HG02938 (cell line): Measurements from ENCODE around the gene ZNF792.
"Not testable (repeated sequence)": the region's sequence is repeated elsewhere in the genome, so short reads cannot be mapped to it uniquely, and the experiment has no call there.

Experiments used
- ATAC-seq: cut with Tn5 transposase; IDR thresholded peaks from one replicate; pipeline ENCODE4 v1.9.1; 2021; ENCODE audit warnings: mild to moderate bottlenecking, moderate library complexity; ENCODE audit not compliant: unreplicated experiment

Gene ZNF792

DNA sequence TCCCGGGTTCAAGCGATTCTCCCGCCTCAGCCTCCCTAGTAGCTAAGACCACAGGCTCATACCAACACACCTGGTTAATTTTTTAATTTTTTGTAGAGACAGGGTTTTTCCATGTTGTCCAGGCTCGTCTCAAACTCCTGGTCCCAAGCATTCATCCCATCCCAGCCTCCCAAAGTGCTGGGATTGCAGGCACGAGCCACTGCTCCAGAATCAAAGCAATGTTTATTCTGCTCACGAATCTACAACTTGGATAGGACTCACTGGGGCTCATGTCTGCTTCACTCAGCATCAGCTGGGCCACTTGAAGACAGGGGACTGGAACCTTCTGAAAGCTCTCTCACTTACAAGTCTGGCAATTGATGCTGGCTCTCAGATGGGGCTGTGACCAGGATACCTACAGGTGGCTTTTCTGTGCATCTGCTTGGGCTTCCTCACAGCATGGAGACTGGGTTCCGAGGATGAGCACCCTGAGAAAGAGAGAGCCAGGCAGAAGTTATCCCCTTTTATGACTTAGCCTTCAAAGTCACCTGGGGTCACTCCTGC, 8.2 kb upstream of the ZNF792 start:
- ATAC-seq, result no peak

DNA sequence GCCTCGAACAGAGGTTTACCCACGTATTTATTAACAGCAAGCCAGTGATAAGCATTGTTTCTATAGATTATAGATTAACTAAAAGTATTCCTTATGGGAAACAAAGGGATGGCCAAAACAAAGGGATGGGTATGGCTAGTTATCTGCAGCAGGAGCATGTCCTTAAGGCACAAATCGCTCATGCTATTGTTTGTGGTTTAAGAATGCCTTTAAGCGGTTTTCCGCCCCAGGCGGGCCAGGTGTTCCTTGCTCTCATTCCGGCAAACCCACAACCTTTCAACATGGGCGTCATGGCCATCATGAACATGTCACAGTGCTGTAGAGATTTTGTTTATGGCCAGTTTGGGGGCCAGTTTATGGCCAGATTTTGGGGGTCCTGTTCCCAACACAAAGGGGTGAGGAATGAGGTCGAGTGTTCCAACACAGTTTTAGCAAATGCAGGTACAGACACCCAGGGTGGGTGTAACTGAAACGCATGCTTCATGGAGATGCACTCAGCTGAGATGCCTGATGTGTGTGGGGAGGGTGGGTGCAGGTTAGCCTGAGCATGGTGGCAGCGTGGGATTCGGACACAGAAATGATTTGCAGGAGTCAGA, 6.3 kb upstream of the ZNF792 start:
- not testable (repeated sequence) for ATAC-seq

DNA sequence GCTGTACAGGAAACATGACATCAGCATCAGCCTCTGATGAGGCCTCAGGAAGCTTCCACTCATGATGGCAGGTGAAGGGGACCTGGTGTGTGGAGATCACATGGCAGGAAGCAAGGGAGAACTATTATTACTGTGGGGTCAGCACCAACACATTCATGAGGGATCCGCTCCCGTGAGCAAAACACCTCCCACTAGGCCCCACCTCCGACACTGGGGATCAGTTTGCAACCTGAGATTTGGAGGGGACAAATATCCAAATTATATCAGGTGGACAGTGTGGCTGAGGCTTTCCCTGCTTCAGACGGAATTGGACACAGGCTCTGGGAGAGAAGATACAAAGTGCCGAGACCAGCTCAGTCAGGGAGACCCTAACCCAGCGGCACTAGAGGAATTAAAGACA, 5.7 kb upstream of the ZNF792 start:
- no peak for ATAC-seq

DNA sequence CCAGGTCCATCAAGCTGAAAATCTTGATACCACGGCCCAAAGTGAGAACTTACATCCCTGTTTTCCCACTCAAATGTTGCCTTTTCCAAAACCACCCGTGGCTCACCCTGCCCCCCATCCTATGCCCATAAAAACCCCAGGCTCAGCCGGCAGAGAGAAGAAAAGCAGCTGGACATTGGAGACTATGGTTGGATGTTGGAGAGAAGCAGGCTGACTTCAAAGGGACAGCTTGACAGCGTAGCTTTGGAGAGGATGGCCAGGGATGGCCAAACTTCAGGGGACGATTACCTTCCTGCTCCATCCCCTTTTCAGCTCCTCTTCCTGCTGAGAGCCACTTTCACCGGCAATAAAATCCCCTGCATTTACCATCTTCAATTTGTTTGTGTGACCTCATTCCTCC, 3.5 kb upstream of the ZNF792 start:
- no peak for ATAC-seq

DNA sequence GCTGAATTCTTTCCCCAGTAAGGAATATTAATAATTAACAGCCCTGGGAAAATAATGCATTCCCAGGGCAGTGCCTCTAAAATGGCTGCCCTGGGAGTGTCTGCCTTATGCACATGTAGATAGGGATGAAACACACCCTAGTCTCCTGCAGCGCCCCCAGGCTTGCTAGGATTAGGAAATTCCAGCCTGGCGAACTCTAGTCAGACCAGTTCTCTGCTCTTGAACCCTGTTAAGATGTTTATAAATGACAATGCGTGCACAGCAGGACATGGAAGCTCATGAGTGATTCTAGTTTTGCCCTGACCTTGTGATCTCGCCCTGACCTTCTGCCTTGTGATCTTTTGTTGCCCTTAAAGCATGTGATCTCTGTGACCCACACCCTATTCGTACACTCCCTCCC, 1.5 kb upstream of the ZNF792 start:
- ATAC-seq, result not testable (repeated sequence)

DNA sequence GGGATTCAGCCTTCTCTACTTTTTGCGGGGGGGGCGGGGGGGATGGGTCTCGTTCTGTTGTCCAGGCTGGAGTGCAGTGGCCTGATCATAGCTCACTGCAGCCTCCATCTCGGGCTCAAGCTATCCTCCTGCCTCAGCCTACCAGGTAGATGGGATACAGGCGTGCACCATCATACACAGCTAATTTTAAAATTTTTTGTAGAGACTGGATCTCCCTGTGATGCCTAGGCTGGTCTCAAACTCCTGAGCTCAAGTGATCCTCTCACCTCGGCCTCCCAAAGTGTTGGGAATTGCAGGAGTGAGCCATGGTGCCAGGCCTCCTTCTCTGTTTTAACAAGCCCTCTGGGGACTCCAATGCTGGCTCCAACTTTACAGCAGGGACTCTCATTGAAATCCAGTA, 569 bp upstream of the ZNF792 start:
- ATAC-seq, result no peak

DNA sequence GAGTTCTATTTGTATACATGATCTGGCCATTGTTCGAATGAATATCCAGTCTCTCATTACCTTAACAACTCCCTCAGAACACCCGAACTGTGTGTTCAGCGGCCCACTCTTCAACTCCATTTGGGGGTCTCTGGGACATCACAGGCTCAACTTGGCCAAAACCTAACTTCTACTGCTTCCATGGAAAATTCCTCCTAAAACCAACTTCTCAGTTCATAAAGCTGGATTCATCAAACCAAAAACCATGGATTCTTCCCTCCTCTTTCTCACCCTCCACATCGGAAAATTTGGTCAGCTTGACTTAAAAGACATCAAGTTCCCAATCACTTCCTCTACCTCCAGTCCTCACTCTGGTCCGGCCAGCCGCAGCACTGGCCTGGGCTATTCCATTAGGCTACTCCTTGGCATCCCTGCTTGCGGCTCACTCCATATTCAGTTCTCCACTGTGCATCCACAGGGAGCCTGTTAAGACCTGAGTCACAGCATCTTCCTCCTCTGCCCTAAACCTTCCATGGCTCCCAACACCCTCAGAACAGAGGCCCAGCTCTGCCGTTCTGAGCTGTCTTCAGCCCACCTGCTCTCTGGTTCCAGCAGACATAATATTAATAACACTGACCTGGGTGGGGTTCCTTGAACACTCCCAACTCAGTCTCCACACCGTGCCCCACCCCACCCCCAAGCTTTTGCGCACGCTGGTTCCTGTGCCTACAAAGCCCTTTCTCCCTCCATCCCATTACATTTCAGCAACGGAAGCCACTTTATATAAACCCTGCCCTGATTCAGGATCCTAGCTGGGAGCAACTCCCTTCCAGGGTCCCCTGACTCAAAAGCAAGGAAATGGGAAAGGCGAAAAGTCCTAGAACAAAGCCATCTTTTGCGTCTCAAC, 1.1 kb downstream of the ZNF792 start:
- no peak for ATAC-seq

DNA sequence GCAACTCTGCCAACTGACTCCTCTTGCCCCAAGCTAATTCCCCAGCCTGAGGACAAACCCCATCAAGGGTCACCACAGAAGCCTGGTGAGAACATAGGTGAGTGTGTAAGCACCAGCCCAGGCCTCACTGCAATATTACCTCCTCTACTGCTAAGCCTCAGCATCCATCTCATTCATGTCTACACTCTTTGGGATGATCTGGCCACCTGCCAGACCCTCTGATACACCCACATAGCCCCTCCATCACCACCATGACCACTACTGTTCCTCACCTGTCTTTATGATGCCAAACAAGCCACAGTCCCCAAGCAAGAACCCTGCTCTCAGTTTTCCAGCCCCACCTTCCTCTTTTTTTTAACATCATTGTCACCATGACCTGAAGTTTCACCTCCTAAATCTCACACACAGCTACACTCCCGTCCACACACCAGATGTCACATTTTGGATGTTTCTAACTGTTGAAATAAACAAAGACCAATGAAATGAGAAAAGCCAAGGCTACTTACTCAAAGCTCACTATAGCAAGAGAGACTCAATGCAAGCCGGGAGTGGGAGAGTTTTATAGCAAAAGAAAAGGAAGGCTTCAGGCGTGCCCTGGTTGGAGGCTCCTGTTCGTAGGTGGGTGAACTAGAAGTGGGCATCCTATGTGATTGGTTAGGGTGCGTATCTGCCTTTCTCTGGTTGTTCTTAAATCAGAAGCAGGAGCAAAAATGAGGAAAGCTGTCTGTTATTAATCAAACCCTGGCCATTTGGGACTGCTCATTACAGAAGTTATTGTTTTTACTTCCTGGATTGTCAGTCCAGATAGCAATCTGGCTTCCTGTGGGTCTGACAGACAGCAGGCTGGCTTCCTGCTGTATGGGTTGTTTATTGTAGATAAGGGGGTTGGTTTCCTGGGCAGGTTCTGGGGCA, 2.0 kb downstream of the ZNF792 start:
- ATAC-seq, result no peak

DNA sequence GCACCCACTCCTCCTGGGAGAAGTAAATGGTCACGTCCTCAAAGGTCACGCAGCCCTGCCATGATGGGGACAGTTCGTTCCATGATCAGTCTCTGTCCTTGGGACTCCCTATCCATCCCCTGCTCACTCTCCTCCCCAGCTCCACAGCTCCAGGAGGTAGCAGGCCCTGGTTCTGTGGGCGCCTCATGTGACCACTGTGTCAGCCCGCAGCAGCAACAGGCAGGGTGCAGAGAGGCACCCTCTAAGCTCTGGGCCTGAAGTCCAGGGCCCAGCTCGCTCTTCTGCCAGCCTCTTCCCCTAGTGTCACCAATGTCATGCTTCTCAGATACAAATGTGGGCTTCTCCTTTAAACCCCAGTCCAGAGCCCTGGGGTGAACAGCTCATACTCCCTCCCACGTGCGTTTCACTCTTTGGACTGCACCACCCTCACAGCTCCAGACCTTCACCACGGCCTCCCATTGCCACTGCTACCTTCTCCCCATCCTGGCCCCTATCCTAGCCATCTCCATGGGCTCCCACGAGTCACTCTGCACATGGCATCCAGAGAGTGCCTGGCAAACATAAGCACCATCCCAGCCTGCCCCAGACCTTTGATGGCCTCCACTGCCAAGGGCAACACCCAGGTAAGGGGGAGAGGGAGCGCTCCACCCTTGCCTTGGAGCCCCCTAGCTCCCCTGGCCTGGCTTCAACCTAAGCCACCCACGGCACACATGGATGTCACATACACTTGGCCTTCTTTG, 2.9 kb downstream of the ZNF792 start:
- no peak for ATAC-seq

DNA sequence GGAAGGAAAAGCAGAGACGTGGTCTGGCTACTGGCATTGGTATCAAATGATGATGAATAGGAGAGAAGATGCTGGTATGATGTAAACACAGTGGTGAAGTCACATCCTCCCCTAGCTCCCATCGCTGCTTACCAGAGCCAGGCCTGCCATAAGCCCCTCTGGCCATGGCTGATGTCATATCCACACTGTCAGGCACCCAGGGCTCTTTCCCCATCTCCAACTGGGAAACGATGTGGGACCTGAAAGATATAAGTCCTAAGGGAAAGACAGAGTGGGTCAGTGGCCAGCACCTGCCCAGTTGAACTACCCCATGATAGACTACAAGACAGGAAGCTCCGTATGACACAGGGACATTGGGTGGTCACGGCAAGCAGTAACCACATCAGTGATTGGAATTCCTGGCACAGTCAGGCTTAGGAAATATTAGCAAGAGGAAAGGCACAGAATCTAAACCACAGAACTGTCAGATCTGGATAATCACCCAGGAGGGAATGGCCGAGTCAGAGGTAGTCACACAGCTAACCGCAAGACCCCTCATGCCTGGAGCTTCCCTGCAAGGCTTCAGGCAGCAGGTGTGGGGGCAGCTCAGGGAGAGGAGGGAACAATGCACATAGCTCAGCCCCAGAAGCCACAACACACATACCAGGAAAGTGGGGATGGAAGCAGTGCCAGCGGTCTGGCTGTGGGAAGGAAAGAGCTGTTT, 3.8 kb downstream of the ZNF792 start:
- no peak for ATAC-seq

DNA sequence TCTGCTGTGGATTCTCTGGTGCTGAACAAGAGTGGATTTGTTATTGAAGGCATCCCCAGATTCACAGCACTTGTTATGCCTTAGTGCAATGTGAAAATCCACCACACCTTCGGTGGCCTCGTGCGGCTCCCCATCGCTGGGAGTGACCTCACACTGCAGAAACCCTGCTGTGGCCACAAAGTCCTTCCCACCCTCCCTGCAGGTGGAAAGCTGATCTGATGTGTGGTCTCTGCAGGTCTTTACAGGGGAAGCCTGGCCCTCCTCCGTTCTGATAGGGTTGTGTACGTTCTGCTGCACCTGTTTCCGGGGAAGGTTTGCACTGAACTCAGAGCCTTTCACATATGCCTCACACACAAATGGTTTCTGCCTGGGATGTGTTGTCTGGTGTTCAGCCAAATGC, 5.0 kb downstream of the ZNF792 start:
- ATAC-seq, result no peak

DNA sequence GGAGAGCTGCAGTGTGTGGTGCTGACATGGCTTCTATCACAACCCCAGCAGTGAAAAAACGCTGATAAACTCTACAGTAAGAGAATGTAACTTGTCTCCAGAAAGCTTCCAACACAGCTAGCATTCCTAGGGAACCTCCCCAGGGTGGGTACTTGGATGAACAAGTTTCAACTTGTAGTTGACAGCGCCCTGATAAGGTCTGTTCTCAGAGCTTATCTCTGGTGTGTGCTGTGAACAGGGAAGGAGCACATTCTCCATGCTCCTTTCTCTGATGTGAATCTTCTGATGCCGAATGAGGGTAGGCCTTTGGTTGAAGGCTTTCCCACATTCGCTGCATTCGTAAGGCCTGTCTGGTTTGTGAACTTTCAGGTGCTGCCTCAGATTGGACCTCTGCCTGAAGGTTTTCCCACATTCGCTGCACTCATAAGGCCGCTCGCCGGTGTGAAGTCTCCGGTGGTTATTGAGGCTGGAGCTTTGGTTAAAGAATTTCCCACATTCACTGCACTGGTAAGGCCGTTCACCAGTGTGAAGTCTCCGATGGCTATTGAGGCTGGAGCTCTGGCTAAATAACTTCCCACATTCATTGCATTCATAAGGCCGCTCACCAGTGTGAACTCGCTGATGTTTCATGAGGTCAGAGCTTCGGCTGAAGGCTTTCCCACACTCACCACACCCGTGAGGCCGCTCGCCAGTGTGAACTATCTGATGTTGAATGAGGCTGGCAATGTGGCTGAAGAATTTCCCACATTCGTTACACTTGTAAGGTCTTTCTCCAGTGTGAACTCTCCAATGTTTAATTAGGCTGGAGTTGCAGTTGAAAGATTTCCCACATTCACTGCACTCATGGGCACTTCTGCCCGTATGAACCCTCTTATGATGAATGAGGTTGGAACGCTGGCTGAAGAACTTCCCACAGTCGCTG, 5.9 kb downstream of the ZNF792 start:
- ATAC-seq, result no peak

DNA sequence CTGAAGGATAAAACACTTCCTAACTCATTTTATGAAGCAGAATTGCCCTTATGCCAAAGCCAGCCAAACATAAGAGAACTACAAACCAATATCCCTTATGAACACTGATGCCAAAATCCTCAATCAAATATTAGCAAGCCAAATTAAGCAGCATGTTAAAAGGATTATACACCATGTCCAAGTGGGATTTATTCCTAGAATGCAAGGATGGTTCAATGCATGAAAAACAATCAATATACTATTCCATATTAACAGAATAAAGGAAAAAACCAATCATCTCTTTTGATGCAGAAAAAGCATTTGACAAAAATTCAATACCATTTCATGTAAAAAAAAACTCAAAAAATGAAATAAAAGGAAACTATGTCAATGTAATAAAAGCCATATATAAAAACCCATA, 10.9 kb downstream of the ZNF792 start:
- no peak for ATAC-seq

DNA sequence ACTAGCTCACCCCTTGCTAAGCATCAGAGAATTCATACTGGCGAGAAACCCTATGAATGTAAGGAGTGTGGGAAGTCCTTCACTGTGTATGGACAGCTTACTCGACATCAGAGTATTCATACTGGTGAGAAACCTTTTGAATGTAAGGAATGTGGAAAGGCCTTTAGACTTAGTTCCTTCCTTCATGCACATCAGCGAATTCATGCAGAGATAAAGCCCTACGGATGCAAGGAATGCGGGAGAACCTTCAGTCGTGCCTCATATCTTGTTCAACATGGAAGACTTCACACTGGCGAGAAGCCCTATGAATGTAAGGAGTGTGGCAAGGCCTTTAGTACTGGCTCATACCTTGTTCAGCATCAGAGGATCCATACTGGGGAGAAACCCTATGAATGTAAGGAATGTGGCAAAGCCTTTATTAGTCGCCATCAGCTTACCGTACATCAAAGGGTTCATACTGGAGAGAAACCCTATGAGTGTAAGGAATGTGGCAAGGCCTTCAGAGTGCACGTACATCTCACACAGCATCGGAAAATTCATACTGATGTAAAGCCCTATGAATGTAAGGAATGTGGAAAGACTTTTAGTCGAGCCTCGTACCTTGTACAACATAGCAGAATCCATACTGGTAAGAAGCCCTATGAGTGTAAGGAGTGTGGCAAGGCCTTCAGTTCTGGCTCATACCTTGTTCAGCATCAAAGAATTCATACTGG, 20.0 kb downstream of the ZNF792 start:
- ATAC-seq, result no peak

DNA sequence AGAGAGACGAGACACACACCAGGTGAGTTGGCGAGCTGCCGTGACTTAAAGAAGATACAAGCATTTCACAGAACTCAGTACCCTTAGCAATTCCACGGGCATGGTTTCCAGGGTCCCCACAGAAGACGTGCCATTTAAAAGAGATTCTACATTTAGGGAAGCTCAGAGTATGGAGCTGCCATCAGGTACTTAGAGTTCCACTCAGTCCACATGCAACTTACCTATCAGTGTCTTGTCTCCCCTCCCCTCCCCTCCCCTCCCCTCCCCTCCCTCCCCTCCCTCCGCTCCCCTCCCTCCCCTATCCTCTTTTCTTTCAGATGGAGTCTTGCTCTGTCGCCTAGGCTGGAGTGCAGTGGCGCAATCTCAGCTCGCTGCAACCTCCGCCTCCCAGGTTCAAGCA, 25.1 kb downstream of the ZNF792 start:
- ATAC-seq, result no peak

DNA sequence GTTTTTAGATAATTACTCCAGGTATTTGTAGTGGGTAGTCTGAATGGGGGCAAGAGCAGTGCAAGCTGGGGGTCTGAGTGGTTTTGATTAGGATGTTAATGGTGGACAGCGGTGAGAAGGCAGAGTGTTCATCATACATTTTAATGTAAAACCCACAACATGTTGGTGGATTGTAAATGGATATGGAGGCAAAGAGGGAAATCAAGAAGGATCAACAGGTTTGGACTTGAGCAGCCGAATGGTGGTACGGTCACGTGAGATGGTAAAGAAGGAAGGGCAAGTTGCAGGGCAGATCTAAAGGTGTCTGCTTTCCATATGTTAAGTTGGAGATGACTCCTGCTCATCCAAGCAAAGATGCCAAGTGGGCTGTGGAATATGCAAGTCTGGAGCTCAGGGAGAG, 27.8 kb downstream of the ZNF792 start:
- ATAC-seq, result no peak

DNA sequence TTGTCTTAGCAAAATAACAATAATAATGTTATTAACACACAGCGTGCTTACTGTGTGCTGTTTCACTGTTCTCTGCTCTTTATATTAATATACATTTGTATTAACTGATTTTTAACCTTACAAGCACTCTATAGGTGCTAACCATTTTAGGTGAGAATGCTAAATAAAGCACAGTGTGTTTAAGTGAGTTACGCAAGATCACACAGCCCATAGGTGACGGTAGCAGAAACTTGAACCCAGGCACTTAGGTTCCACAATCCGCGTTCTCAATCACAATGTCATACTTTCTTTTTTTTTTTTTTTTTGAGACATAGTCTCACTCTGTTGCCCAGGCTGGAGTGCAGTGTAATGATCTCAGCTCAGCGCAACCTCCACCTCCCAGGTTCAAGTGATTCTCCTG, 31.5 kb downstream of the ZNF792 start:
- ATAC-seq, result no peak

DNA sequence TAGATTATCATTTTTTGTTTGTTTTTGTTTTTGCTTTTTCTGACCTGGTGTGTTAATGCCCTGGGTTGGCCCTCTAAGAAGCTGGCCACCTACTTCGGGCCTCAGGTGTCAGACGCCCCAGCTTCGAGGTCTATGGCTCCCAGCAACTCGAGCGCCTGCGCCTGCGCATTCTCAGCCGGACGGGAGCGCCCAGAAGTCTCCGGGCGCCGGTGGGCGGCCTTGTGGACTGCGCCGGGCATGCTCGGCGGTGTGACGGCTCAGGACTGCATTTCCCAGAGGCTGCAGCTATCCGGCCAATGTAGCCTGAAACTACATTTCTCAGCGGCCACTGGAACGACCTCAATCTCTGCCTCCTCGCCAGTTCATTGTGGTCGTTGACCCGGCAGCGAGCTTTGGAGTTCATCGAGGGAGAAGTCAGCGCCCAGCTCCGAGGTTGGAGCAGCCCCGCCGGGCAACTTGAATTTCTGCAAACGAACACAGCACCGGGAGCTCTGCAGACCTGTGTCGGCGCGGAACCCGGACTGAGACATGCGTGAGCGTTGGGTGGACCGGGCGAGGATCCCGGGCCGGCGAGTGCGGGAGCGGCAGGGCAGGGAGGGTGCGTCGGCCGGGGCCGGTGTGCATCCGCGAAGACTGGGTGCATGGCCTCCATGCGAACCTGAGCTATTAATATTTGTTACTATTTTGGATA, 37.2 kb downstream of the ZNF792 start, which contains the start of gene ZNF30:
ZNF30 (plus strand) TSS at position 219 of the 691 bp plus-strand sequence. CDS start 3,045 bp downstream, outside the sequence.
- ATAC-seq, result peak; percentile 78
